ENCODE data around the gene MSH6.
"Not testable (repeated sequence)": the region's sequence is repeated elsewhere in the genome, so short reads cannot be mapped to it uniquely, and the experiment has no call there.

Gene MSH6

GRCh38 chr2:47843407-47843806 is 60.5 kb downstream of the MSH6 start:
- FAIRE-seq, result no peak

- FAIRE-seq, result no peak
Measured at GRCh38 chr2:47844162-47844561, 61.2 kb downstream of the MSH6 start.

GRCh38 chr2:47849368-47849767 is 66.4 kb downstream of the MSH6 start:
- FAIRE-seq, result no peak

GRCh38 chr2:47850198-47850597 is 67.3 kb downstream of the MSH6 start:
- FAIRE-seq, result no peak

DNA sequence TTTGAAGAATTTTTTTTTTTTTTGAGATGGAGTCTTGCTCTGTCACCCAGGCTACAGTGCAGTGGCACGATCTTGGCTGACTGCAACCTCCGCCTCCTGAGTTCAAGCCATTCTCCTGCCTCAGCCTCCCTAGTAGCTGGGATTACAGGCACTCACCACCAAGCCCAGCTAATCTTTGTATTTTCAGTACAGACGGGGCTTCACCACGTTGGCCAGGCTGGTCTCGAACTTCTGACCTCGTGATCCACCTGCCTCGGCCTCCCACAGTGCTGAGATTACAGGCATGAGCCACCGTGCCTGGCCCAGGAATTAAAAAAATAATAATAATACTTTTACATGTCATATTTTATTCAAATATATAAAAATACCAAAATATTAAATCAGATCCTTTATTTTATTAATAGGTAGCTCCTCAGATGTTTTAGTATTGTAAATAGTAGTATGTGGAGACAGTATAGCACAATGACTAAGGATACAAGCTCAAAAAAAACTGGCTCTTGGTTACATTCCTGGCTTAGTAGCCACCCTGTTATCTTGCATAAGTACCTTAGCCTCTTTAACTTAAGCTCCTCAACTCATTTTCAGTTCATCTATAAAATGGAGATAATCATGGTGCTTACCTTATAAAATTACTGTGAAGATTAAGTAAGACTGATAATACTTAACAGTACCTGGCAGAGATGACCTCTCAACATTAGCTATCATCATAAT is 70.3 kb downstream of the MSH6 start:
- not testable (repeated sequence) for FAIRE-seq

Measured in endometrium (tissue), 2 donors.